ENCODE results near the gene FOS.
"Not testable (repeated sequence)": the region's sequence is repeated elsewhere in the genome, so short reads cannot be mapped to it uniquely, and the experiment has no call there.

FOS gene

DNA sequence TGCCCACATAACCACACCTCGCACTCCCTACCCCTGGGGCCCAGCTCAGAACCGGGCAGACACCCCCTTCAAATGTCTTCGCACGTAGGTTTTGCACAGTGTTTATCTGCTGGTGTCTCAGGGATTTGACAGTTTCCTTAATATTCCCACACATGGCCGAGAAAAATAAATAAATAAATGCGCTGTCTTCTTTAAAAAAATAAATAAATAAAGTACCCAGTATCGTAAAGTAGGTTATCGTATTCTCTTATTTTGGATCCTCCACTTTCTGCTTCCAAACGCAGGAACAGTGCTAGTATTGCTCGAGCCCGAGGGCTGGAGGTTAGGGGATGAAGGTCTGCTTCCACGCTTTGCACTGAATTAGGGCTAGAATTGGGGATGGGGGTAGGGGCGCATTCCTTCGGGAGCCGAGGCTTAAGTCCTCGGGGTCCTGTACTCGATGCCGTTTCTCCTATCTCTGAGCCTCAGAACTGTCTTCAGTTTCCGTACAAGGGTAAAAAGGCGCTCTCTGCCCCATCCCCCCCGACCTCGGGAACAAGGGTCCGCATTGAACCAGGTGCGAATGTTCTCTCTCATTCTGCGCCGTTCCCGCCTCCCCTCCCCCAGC lies 710 bp upstream of the FOS start:
- DNase-seq: no peak

DNA sequence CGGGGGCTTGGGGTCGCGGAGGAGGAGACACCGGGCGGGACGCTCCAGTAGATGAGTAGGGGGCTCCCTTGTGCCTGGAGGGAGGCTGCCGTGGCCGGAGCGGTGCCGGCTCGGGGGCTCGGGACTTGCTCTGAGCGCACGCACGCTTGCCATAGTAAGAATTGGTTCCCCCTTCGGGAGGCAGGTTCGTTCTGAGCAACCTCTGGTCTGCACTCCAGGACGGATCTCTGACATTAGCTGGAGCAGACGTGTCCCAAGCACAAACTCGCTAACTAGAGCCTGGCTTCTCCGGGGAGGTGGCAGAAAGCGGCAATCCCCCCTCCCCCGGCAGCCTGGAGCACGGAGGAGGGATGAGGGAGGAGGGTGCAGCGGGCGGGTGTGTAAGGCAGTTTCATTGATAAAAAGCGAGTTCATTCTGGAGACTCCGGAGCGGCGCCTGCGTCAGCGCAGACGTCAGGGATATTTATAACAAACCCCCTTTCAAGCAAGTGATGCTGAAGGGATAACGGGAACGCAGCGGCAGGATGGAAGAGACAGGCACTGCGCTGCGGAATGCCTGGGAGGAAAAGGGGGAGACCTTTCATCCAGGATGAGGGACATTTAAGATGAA lies 630 bp downstream of the FOS start:
- DNase-seq: peak; percentile 39

DNA sequence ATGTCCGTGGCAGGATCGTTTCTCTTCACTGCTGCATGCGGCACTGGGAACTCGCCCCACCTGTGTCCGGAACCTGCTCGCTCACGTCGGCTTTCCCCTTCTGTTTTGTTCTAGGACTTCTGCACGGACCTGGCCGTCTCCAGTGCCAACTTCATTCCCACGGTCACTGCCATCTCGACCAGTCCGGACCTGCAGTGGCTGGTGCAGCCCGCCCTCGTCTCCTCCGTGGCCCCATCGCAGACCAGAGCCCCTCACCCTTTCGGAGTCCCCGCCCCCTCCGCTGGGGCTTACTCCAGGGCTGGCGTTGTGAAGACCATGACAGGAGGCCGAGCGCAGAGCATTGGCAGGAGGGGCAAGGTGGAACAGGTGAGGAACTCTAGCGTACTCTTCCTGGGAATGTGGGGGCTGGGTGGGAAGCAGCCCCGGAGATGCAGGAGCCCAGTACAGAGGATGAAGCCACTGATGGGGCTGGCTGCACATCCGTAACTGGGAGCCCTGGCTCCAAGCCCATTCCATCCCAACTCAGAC lies 1.2 kb downstream of the FOS start:
- DNase-seq: no peak

DNA sequence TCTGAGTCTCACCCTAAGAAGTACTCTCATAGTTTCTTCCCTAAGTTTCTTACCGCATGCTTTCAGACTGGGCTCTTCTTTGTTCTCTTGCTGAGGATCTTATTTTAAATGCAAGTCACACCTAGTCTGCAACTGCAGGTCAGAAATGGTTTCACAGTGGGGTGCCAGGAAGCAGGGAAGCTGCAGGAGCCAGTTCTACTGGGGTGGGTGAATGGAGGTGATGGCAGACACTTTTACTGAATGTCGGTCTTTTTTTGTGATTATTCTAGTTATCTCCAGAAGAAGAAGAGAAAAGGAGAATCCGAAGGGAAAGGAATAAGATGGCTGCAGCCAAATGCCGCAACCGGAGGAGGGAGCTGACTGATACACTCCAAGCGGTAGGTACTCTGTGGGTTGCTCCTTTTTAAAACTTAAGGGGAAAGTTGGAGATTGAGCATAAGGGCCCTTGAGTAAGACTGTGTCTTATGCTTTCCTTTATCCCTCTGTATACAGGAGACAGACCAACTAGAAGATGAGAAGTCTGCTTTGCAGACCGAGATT lies 1.7 kb downstream of the FOS start:
- no peak for DNase-seq

DNA sequence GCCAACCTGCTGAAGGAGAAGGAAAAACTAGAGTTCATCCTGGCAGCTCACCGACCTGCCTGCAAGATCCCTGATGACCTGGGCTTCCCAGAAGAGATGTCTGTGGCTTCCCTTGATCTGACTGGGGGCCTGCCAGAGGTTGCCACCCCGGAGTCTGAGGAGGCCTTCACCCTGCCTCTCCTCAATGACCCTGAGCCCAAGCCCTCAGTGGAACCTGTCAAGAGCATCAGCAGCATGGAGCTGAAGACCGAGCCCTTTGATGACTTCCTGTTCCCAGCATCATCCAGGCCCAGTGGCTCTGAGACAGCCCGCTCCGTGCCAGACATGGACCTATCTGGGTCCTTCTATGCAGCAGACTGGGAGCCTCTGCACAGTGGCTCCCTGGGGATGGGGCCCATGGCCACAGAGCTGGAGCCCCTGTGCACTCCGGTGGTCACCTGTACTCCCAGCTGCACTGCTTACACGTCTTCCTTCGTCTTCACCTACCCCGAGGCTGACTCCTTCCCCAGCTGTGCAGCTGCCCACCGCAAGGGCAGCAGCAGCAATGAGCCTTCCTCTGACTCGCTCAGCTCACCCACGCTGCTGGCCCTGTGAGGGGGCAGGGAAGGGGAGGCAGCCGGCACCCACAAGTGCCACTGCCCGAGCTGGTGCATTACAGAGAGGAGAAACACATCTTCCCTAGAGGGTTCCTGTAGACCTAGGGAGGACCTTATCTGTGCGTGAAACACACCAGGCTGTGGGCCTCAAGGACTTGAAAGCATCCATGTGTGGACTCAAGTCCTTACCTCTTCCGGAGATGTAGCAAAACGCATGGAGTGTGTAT lies 2.4 kb downstream of the FOS start:
- DNase-seq: no peak

DNA sequence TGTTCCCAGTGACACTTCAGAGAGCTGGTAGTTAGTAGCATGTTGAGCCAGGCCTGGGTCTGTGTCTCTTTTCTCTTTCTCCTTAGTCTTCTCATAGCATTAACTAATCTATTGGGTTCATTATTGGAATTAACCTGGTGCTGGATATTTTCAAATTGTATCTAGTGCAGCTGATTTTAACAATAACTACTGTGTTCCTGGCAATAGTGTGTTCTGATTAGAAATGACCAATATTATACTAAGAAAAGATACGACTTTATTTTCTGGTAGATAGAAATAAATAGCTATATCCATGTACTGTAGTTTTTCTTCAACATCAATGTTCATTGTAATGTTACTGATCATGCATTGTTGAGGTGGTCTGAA lies 3.0 kb downstream of the FOS start:
- DNase-seq: no peak

DNA sequence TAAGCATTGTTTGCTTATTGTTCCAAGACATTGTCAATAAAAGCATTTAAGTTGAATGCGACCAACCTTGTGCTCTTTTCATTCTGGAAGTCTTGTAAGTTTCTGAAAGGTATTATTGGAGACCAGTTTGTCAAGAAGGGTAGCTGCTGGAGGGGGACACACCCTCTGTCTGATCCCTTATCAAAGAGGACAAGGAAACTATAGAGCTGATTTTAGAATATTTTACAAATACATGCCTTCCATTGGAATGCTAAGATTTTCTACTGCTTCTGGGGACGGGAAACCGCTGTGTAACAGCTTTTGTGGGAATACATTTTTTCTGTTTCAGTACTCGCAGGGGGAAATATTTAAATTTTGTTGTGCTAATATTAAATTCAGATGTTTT lies 3.5 kb downstream of the FOS start:
- DNase-seq: no peak

DNA sequence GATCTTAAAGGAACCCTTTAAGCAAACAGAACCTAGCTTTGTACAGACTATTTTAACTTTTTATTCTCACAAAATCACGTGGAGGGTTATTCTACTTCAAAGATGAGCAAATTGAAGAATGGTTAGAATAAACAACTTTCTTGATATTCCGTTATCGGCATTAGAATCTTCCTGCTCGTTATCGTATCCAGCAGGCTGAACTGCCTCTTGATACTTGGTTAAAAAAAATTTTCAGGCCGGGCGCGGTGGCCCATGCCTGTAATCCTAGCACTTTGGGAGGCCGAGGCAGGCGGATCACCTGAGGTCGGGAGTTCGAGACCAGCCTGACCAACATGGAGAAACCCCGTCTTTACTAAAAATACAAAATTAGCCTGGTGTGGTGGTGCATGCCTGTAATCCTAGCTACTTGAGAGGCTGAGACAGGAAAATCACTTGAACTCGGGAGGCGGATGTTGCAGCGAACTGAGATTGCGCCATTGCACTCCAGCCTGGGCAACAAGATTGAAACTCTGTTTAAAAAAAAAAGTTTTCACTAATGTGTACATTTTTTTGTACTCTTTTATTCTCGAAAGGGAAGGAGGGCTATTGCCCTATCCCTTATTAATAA lies 4.0 kb downstream of the FOS start:
- DNase-seq: not testable (repeated sequence)

DNA sequence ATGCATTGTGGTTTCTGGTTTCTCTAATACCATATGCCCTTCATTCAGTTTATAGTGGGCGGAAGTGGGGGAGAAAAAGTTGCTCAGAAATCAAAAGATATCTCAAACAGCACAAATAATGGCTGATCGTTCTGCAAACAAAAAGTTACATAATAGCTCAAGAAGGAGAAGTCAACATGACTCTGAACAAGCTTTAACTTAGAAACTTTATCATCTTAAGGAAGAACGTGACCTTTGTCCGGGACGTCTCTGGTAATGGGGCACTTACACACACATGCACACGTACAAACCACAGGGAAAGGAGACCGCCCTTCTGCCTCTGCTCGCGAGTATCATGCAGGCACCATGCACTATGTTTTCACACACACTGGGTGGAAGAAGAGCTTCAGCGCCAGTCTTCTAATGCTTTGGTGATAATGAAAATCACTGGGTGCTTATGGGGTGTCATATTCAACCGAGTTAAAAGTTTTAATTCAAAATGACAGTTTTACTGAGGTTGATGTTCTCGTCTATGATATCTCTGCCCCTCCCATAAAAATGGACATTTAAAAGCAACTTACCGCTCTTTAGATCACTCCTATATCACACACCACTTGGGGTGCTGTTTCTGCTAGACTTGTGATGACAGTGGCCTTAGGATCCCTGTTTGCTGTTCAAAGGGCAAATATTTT lies 4.7 kb downstream of the FOS start:
- no peak for DNase-seq

DNA sequence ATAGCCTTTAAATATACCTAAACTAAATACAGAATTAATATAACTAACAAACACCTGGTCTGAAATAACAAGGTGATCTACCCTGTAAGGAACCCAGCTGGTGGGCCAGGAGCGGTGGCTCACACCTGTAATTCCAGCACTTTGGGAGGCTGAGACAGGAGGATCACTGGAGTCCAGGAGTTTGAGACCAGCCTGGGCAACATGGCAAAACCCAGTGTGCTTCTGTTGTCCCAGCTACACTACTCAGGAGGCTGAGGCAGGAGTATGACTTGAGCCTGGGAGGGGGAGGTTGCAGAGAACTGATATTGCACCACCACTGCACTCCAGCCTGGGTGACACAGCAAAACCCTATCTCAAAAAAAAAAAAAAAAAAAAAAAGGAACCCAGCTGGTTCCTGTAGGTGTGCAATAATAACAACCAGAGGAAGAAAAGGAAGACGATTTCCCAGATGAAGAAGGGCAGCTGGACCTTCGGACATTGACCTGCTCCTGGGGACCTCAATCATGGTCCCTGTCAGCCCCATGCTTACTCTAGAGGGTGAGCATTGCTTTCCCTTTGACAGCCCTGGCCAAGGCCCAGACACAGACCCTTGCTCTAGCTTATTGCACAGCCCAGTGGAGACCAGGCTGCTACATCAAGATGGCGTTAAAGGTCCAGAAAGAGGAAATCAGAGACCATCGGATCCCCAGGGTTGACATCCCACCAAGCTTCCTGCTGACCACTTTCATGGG lies 5.4 kb downstream of the FOS start:
- DNase-seq: no peak

DNA sequence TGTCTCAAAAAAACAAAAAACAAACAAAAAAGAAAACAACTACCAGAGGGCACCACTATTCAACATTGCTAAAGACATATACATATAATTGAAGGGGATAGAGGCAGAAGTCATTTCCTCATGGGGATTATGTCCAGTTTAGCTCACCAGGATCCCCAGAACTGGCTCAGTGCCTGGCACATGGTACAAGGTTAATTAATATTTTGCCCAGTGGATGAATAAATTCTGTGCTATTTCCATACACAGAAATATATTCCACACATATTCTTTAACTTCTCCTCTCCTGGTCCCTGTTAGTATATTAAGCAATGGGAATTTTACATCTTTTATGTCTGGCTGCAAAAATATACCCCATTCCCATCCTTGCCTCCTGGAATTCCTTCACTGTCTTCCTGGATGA lies 6.7 kb downstream of the FOS start:
- DNase-seq: no peak

DNA sequence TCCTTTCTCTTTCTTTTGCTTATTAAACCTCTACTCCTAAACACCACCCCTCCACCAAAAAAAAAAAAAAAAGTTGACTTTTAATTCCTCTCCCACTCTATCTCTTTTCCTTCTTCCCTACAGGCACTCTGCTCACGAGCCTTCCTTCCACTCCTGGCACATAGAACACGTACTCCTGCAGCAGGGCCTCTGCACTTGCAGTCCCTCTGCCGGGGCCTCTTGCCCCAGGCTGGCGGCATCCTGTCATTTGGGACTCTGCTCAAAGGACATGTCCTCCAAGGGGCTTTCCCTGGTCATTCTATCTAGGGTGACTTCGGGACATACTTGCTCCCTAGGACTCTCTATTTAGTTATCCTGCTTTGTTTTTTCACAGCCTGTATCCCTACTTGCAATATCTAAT lies 7.7 kb downstream of the FOS start:
- DNase-seq: no peak

DNA sequence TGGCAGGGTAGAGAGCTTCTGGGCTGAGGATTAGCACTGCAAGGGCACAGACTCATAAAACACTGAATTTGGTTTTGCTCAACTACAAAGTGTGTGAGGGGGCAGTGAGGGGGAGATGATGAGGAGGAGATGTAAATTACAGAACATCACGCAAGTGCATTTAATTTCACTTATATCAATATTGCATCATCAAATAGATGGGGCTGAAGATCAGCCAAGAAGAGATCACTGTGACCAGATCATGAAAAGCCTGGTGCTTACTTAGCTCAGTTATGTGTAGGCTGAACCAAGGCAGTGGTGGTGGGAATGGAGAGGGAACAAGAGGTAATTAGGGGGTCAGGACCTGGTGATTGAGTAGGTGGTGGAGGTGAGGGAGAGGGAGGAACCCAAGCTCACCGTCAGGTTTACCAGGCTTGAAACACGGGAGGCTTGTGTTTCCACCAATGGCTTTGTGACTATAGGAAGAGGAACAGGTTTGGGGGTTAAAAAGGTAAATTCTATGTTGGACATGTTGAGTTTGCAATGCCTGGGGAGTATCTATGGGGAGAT lies 11.3 kb downstream of the FOS start:
- no peak for DNase-seq

DNA sequence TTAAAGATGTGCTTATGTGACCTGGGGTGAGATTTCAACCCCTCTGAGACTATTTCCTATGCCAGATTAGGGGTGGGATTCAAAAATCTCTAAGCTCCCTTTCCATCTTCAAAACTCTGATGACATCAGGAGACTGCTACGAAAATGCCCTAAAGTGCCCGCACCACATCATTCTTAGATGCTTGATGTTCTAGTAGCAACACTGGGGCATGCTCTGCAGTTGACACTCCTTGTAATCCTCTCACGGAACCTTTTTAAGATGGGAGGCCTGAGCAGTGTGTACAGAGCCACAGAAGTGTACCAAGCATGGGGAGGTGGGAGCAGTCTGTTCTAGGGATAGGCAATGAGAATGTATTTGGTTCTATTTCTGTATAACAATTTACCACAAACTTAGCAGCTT lies 12.2 kb downstream of the FOS start:
- no peak for DNase-seq

DNA sequence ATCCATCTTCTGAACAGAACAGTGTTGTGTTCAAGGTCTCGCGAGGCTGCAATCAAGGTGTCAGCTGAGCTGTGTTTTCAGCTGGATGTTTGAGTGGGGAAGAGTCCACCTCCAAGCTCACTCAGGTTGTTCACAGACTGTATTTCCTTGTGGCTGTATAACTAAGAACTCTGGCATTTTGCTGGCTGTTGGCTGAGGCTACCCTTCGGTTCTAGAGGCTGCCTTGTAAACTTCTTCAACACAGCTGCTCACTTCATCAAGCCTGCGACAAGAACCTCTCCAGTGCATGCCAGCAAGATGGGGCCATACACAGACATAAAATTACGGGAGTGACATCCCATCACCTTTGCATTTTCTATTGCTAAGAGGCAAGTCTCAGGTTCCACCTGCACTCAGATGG lies 12.7 kb downstream of the FOS start:
- no peak for DNase-seq

DNA sequence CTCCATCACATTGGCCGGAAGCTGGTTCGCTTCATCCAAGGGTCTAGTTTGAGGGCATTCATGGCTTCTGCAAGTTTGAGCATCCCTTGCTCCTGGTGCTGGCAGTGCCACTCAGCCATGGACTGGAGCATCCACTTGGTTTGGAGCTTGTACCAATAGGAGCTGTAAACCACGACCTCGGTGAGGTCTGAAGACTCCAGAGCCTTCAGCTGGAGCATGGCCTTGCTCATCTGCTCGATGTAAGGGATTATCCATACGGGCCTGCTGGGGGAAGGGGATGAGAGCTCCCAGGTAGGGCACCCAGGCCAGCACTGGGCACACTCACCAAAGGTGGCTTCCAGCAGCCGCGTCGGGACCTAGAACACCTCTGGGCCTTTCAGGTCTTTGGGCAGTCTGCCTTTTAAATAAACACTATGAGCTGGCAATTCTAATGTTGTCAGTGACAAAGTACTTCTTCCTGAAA lies 13.5 kb downstream of the FOS start:
- DNase-seq: no peak

DNA sequence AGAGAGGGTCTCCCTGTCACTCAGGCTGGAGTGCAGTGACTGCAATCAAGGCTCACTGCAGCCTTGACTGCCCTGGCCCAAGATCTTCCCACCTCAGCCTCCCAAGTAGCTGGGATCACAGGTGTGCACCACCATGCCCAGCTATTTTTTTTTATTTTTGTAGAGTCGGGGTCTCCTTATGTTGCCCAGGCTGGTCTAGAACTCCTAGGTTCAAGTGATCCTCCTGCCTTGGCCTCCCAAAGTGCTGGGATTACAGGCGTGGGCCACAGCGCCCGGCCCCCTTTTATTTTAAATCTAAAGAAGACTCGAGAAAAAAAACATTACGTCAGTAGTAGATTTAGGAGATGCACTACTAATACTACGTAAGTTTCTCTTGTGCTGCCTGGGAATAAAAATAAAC lies 14.3 kb downstream of the FOS start:
- no peak for DNase-seq

DNA sequence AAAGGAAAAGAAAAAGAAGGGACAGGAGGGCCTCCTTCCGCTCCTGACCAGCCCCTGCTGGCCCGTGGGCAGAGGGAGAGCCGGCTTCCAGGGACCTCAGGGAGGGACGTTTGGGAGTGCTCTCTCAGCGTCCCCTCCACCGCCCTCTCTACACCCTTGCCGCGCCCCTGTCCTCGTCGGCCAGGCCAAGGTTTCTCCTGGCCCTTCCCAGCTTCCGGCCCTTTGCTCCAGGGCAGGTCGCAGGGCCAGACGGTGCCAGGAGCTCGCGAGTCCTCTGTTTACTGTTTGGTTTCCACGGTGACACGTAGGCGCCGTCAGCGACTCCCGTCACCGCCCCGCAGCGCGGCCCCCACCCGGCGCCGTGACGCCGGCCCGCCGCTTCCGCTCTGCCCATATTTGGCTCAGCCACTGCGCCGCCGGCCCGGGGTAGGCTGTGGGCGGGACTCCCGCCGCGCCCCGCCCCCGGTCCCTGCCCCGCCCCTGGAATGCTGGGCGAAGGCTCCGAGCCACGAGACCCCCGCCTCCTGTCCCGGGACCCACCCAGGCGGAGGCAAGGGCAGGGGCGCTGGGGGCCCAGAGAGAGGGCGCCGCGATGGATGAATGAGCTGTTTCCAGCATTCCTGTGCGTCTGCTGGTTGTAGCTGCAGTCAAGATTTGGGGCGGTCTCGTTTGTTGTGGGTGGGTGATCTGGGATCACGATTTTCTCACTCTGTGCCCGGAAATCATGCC lies 15.5 kb downstream of the FOS start:
- peak; percentile 95 for DNase-seq

DNA sequence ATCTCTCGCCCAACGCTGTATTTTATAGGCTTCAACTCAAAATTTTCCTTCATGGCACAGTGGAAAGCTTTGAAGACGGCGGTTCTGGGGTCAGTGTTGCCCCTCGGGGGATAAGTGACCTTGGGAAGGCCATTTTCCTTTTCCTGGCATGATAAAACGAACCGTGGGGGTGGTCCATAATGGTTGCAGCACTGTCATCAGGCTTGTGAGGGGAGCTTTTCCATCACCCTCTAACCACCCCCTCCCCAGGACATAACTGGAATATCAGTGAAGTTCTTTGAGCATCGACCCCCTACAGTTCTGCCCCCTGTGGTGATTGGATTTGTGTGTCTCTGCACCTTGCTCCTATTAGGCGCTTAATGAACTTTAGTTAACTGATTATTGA lies 16.0 kb downstream of the FOS start:
- peak; percentile 56 for DNase-seq

DNA sequence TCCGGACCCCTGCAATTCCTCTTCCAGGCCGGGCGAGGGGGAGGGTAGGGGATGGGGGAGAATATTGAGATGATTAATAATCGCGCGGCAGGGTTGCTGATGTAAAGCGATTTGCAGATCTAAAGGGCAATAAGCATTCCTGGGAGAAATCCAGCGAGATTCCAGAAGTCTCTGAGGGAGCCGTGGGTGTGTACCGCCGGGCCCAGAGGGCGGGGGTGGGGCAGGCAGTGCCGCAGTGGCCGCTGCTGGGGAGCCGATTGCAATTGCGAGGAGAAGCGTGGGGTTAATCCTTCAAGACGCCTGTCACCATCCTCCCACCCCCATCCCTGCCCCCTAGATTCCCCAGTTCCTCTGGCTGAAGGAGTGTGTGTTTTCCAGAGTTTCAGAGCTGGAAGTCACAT lies 16.4 kb downstream of the FOS start:
- DNase-seq: peak; percentile 75

Data from NCI-H82 (cell line).